C4-2B (cell line): ENCODE results near the gene CACNB4.

Source experiments
- CTCF ChIP-seq: fragments of 450-650 bp; conservative IDR thresholded peaks from 2 replicates; pipeline ENCODE4 v1.5.1; 2017; ENCODE audit warnings: mild to moderate bottlenecking
- ZFX ChIP-seq: fragments of 450-650 bp; IDR thresholded peaks from 2 replicates; pipeline ENCODE4 v1.6.1; 2017

- TF ChIP-seq CTCF (no peak), ZFX (no peak)
Measured at GRCh38 chr2:151976945-151977353, 121.9 kb downstream of the CACNB4 start.
